Uterus (tissue), 4 donors: ENCODE results near the gene TTC39B. TPM values are rescaled to one million over a fixed set of nuclear protein-coding genes. Genes with fewer than 3 reads are reported as not detected.

Source experiments
- DNase-seq, 2 donors: peaks; one replicate each; pipeline ENCODE4 v3.0.0-alpha.2; 2019 to 2020
- H3K27ac ChIP-seq, 2 donors: fragments of 200-600 bp; sonication (generic); 1 replicate in 1 of 2; 2 replicates in 1 of 2; pipeline ENCODE4 v1.5.1; 2016 to 2018
- H3K27me3 ChIP-seq, 2 donors: fragments of 200-600 bp; sonication (generic); one replicate each; pipeline ENCODE4 v1.5.1; 2018 to 2019; ENCODE audit warnings: control low read depth in 1 of 2
- H3K36me3 ChIP-seq, 2 donors: fragments of 200-600 bp; sonication (generic); one replicate each; pipeline ENCODE4 v1.5.1; 2019; ENCODE audit warnings: control low read depth in 1 of 2
- H3K4me1 ChIP-seq, 2 donors: fragments of 200-600 bp; sonication (generic); one replicate each; pipeline ENCODE4 v1.5.1; 2018 to 2019; ENCODE audit warnings: control low read depth in 1 of 2
- H3K4me3 ChIP-seq, 2 donors: fragments of 200-600 bp; sonication (generic); 1 replicate in 1 of 2; 2 replicates in 1 of 2; pipeline ENCODE4 v1.5.1; 2018 to 2019; ENCODE audit warnings: mild to moderate bottlenecking in 1 of 2
- H3K9me3 ChIP-seq, 2 donors: fragments of 200-600 bp; sonication (generic); one replicate each; pipeline ENCODE4 v1.5.1; 2019; ENCODE audit warnings: control low read depth in 1 of 2
- POLR2A ChIP-seq, 2 donors: fragments of 450-650 bp; IDR thresholded peaks; one replicate each; pipeline ENCODE4 v1.6.1; 2016; ENCODE audit warnings: antibody characterized with exemption in 2 of 2, mild to moderate bottlenecking in 1 of 2, moderate library complexity in 1 of 2
- intact Hi-C: fragments of 100-400 bp; cut with DNase I; formaldehyde crosslinking; loops from one replicate; pipeline ENCODE4 v1.15.1; 2023; ENCODE audit warnings: low total_unique reads
- total RNA-seq, 4 donors: library from RNA; depleted of rRNA in 3 of 4; stranded (reverse); fragments of >200 nt in 3 of 4; gene quantifications; one replicate each; pipeline versions ENCODE4 v1.1.0 to v1.2.4, GENCODE V29; 2014 to 2023
- TF ChIP-seq, protein P1 (sequence below), 4 experiments: fragments of 200-600 bp in 2 of 4; fragments of 450-650 bp in 2 of 4; sonication (generic) in 2 of 4; IDR thresholded peaks; one replicate each; pipeline ENCODE4 v1.5.1; 2016 to 2019; ENCODE audit warnings: antibody characterized with exemption in 4 of 4, mild to moderate bottlenecking in 2 of 4, moderate library complexity in 1 of 4
- donor health status: DM: yes; HTN: yes; CAD: no.

TTC39B gene
- total RNA-seq, 4 donors from 2014 or later, result 14.1 to 21.9 (median 19.6) TPM

DNA sequence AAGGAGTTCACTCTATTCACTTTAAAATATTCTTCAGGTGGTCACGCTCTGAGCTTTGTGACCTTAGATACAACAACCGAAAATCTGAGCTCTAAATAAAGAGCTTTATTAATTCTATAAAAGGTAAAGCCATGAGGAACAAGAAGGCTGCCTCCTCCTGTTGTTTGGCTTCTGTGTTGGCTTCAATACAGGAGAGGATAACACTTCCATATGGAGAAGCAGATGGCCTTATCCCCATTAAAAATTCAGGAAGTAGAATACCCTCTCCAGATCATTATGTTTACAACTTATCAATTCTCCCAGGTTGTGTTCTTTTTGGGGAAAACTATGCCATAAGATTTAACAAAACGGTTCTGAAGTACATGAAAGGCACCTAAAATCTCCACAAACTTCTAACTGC, 128.4 kb downstream of the TTC39B start:
- Histone ChIP-seq H3K4me1 (no peaks in the 10 kb centered on the region), H3K27ac (no peak overlapping the region), H3K27me3 (no peaks in the 10 kb centered on the region), H3K4me3 (no peak overlapping the region), H3K9me3 (no peaks in the 10 kb centered on the region), H3K36me3 (no peaks in the 10 kb centered on the region)
- DNase-seq, result no peak
- TF ChIP-seq POLR2A (IDR thresholded peaks at IDR 0.05), result no peak
- TF ChIP-seq, protein P1, sequence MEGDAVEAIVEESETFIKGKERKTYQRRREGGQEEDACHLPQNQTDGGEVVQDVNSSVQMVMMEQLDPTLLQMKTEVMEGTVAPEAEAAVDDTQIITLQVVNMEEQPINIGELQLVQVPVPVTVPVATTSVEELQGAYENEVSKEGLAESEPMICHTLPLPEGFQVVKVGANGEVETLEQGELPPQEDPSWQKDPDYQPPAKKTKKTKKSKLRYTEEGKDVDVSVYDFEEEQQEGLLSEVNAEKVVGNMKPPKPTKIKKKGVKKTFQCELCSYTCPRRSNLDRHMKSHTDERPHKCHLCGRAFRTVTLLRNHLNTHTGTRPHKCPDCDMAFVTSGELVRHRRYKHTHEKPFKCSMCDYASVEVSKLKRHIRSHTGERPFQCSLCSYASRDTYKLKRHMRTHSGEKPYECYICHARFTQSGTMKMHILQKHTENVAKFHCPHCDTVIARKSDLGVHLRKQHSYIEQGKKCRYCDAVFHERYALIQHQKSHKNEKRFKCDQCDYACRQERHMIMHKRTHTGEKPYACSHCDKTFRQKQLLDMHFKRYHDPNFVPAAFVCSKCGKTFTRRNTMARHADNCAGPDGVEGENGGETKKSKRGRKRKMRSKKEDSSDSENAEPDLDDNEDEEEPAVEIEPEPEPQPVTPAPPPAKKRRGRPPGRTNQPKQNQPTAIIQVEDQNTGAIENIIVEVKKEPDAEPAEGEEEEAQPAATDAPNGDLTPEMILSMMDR (IDR thresholded peaks at IDR 0.05), result no peak
- intact Hi-C loops, result no loop called here

DNA sequence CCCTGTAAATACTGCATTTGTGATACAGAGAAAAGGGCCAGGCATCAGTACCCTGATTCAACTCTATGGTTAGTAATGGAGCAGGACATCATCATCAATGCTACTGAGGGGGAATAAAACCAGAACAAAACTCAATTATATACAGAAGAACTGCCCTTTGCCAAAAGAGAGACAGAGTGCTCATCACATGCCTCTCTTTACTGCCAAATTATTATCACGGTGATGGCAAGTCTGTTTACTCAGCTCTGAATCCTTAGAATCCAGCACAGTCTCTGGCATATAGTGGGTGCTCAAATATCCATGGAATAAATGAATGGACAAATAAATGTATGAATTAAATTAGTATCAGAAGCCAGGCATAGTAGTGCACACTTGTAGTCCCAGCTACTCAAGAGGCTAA, 130.2 kb downstream of the TTC39B start:
- Histone ChIP-seq H3K4me1 (no peaks in the 10 kb centered on the region), H3K4me3 (no peak overlapping the region), H3K9me3 (no peaks in the 10 kb centered on the region), H3K27ac (no peak overlapping the region), H3K36me3 (no peaks in the 10 kb centered on the region), H3K27me3 (no peaks in the 10 kb centered on the region)
- TF ChIP-seq POLR2A (IDR thresholded peaks at IDR 0.05), result no peak
- TF ChIP-seq, protein P1 (IDR thresholded peaks at IDR 0.05), result no peak
- no peak for DNase-seq
- intact Hi-C loops, result no loop called here

DNA sequence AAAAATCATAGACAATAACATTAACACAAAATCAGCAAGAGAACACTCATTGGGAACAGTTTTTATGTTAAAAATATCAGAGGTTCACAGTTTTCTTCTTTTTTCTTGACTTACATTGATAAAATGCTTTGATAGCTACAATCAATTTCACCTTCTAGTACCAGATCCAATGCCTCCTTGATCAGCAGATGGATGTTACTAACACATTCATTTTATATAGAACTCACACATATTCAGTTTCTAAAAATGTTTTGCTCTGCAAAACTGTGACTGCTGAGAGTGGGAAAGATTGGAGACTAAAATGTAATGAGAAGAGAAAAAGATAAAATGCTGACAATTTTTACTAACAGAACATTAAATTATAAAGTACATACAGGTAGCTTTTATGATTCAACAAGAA, 143.1 kb downstream of the TTC39B start:
- no peak for DNase-seq
- no peak overlapping the region for H3K4me3 ChIP-seq
- H3K9me3 ChIP-seq, result no peaks in the 10 kb centered on the region
- intact Hi-C loops, result no loop called here
- H3K27me3 ChIP-seq, result no peaks in the 10 kb centered on the region
- H3K36me3 ChIP-seq, result no peaks in the 10 kb centered on the region
- H3K27ac ChIP-seq, result no peak overlapping the region
- TF ChIP-seq, protein P1 (IDR thresholded peaks at IDR 0.05), result no peak
- no peak for TF ChIP-seq POLR2A (IDR thresholded peaks at IDR 0.05)
- no peaks in the 10 kb centered on the region for H3K4me1 ChIP-seq

DNA sequence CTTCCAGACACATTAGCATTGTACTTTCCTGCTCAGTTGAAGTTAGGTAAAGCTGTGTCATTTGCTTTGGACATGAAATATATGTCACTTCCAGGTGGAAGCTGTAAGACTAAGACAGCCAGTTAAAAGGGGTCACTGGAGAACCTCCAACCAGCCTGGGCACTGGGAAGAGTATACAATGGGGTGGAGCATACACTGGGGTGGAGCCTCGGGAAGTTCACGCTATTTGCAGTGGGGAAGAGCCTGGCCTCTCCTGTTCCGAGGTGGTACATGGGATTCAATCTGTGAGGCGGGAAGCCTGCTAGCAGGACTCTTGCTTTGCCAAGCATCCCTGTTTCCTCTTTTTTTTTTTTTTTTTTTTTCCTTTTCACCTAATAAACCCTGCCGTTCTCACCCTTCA, 145.3 kb downstream of the TTC39B start:
- no peaks in the 10 kb centered on the region for H3K27me3 ChIP-seq
- no peak overlapping the region for H3K27ac ChIP-seq
- no peak overlapping the region for H3K4me3 ChIP-seq
- TF ChIP-seq, protein P1 (IDR thresholded peaks at IDR 0.05), result no peak
- no peak for TF ChIP-seq POLR2A (IDR thresholded peaks at IDR 0.05)
- intact Hi-C loops, result no loop called here
- no peak for DNase-seq
- H3K9me3 ChIP-seq, result no peaks in the 10 kb centered on the region
- no peaks in the 10 kb centered on the region for H3K36me3 ChIP-seq
- no peaks in the 10 kb centered on the region for H3K4me1 ChIP-seq

DNA sequence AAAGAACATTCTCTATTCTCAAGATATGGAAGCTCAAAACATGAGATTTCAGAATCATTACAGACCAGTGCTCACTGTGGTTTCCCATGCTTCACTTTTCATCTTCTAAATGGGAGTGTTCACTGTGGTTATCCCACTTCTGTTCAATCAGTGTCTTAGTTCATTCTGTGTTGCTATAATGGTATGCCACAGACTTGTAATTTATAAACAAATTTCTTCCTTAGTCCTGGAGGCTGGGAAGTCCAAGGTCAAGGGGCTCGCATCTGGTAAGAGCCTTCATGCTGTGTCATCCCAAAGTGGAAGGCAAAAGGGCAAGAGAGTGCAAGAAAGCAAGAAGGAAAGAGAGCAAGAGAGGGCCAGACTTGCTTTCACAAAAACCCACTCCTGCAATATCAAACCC, 146.3 kb downstream of the TTC39B start:
- Histone ChIP-seq H3K4me1 (peaks cover 0 to 5% of the 10 kb centered on the region in 2 donors), H3K27ac (no peak overlapping the region), H3K4me3 (no peak overlapping the region), H3K9me3 (no peaks in the 10 kb centered on the region), H3K36me3 (no peaks in the 10 kb centered on the region), H3K27me3 (no peaks in the 10 kb centered on the region)
- no peak for DNase-seq
- no peak for TF ChIP-seq POLR2A (IDR thresholded peaks at IDR 0.05)
- TF ChIP-seq, protein P1 (IDR thresholded peaks at IDR 0.05), result no peak
- intact Hi-C loops, result no loop called here
